ENCODE data around the gene KCNJ18. TPM values are rescaled to one million over a fixed set of nuclear protein-coding genes. Genes with fewer than 3 reads are reported as not detected.
"Not testable (repeated sequence)": the region's sequence is repeated elsewhere in the genome, so short reads cannot be mapped to it uniquely, and the experiment has no call there.

KCNJ18 gene
- total RNA-seq, 1 donor from 2014 or later: not detected

- H3K4me1 Mint-ChIP-seq (ENCODE audit: low read depth); DNase-seq (ENCODE audit: low spot score); H3K27me3 Mint-ChIP-seq (ENCODE audit: low read depth); H3K36me3 Mint-ChIP-seq (ENCODE audit: low read depth); H3K4me3 Mint-ChIP-seq (ENCODE audit: unreplicated experiment); H3K27ac Mint-ChIP-seq (ENCODE audit: unreplicated experiment): not testable (repeated sequence)
- peaks cover 19% of the 10 kb centered on the region for H3K9me3 Mint-ChIP-seq (ENCODE audit: low read depth)
Observed at GRCh38 chr17:21683897-21684296, 8.4 kb upstream of the KCNJ18 start.

- not testable (repeated sequence) for H3K27me3 Mint-ChIP-seq (ENCODE audit: low read depth); H3K27ac Mint-ChIP-seq (ENCODE audit: unreplicated experiment); DNase-seq (ENCODE audit: low spot score); H3K4me1 Mint-ChIP-seq (ENCODE audit: low read depth); H3K36me3 Mint-ChIP-seq (ENCODE audit: low read depth); H3K4me3 Mint-ChIP-seq (ENCODE audit: unreplicated experiment)
- peaks cover 18% of the 10 kb centered on the region for H3K9me3 Mint-ChIP-seq (ENCODE audit: low read depth)
Observed at GRCh38 chr17:21684384-21684783, 7.9 kb upstream of the KCNJ18 start.

- not testable (repeated sequence) for H3K27me3 Mint-ChIP-seq (ENCODE audit: low read depth); H3K4me1 Mint-ChIP-seq (ENCODE audit: low read depth); DNase-seq (ENCODE audit: low spot score); H3K4me3 Mint-ChIP-seq (ENCODE audit: unreplicated experiment); H3K36me3 Mint-ChIP-seq (ENCODE audit: low read depth); H3K27ac Mint-ChIP-seq (ENCODE audit: unreplicated experiment)
- peaks cover 21% of the 10 kb centered on the region for H3K9me3 Mint-ChIP-seq (ENCODE audit: low read depth)
Observed at GRCh38 chr17:21685061-21685795, 7.1 kb upstream of the KCNJ18 start.

GRCh38 chr17:21686165-21687015 lies 5.9 kb upstream of the KCNJ18 start:
- H3K36me3 Mint-ChIP-seq (ENCODE audit: low read depth): no peaks in the 10 kb centered on the region
- H3K27ac Mint-ChIP-seq (ENCODE audit: unreplicated experiment): no peak overlapping the region
- H3K4me3 Mint-ChIP-seq (ENCODE audit: unreplicated experiment): no peak overlapping the region
- no peak for DNase-seq (ENCODE audit: low spot score)
- peaks cover 25% of the 10 kb centered on the region for H3K9me3 Mint-ChIP-seq (ENCODE audit: low read depth)
- H3K27me3 Mint-ChIP-seq (ENCODE audit: low read depth): no peaks in the 10 kb centered on the region
- no peaks in the 10 kb centered on the region for H3K4me1 Mint-ChIP-seq (ENCODE audit: low read depth)
- TF ChIP-seq CTCF (IDR thresholded peaks at IDR 0.05): no peak

GRCh38 chr17:21687136-21687953 lies 5.0 kb upstream of the KCNJ18 start:
- no peak for DNase-seq (ENCODE audit: low spot score)
- H3K4me1 Mint-ChIP-seq (ENCODE audit: low read depth): no peaks in the 10 kb centered on the region
- no peak overlapping the region for H3K27ac Mint-ChIP-seq (ENCODE audit: unreplicated experiment)
- no peaks in the 10 kb centered on the region for H3K36me3 Mint-ChIP-seq (ENCODE audit: low read depth)
- no peak overlapping the region for H3K4me3 Mint-ChIP-seq (ENCODE audit: unreplicated experiment)
- no peaks in the 10 kb centered on the region for H3K27me3 Mint-ChIP-seq (ENCODE audit: low read depth)
- H3K9me3 Mint-ChIP-seq (ENCODE audit: low read depth): peaks cover 25% of the 10 kb centered on the region
- TF ChIP-seq CTCF (IDR thresholded peaks at IDR 0.05): no peak

GRCh38 chr17:21688293-21688949 lies 3.9 kb upstream of the KCNJ18 start:
- no peaks in the 10 kb centered on the region for H3K4me1 Mint-ChIP-seq (ENCODE audit: low read depth)
- no peak overlapping the region for H3K4me3 Mint-ChIP-seq (ENCODE audit: unreplicated experiment)
- no peaks in the 10 kb centered on the region for H3K36me3 Mint-ChIP-seq (ENCODE audit: low read depth)
- no peak for TF ChIP-seq CTCF (IDR thresholded peaks at IDR 0.05)
- no peak overlapping the region for H3K27ac Mint-ChIP-seq (ENCODE audit: unreplicated experiment)
- H3K27me3 Mint-ChIP-seq (ENCODE audit: low read depth): no peaks in the 10 kb centered on the region
- peaks cover 26% of the 10 kb centered on the region for H3K9me3 Mint-ChIP-seq (ENCODE audit: low read depth)
- no peak for DNase-seq (ENCODE audit: low spot score)

Measured in chondrocyte (in vitro differentiated cells).